ENCODE data around the gene TRIM31.

DNA sequence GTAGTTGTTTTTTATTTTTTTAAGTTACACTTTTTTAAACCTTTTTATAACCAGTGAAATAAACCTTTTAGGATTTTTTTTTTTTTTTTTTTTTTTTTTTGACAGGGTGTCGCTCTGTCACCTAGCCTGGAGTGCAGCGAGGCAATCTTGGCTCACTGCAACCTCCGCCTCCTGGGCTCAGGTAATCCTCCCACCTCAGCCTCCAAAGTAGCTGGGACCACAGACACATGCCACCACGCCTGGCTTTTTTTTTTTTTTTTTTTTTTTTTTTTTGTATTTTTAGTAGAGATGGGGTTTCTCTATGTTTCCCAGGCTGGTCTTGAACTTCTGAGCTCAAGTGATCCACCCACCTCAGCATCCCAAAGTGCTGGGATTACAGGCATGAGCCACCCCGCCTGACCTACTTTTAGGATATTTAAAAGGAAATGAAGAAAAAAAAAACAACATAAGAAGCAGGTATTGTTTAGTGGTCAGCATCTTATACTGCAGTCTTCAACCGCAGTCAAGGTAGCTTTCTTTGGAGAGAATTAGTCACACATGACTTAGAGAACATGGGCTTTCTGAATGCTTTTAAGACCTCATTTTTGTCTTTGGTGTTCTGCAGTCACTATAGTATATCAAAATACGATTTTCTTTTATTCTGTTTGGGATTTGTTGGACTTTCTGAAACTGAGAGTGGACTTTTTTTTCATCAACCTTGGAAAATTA is 50.3 kb downstream of the TRIM31 start:
- TF ChIP-seq, protein P1, sequence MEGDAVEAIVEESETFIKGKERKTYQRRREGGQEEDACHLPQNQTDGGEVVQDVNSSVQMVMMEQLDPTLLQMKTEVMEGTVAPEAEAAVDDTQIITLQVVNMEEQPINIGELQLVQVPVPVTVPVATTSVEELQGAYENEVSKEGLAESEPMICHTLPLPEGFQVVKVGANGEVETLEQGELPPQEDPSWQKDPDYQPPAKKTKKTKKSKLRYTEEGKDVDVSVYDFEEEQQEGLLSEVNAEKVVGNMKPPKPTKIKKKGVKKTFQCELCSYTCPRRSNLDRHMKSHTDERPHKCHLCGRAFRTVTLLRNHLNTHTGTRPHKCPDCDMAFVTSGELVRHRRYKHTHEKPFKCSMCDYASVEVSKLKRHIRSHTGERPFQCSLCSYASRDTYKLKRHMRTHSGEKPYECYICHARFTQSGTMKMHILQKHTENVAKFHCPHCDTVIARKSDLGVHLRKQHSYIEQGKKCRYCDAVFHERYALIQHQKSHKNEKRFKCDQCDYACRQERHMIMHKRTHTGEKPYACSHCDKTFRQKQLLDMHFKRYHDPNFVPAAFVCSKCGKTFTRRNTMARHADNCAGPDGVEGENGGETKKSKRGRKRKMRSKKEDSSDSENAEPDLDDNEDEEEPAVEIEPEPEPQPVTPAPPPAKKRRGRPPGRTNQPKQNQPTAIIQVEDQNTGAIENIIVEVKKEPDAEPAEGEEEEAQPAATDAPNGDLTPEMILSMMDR (IDR thresholded peaks at IDR 0.05), result no peak
- TF ChIP-seq POLR2A (IDR thresholded peaks at IDR 0.05), result no peak

Data from adrenal gland (tissue), 5 donors.